ENCODE data around the gene TMEM203. TPM values are rescaled to one million over a fixed set of nuclear protein-coding genes. Genes with fewer than 3 reads are reported as not detected.

TMEM203 gene
- total RNA-seq, 4 donors from 2014 or later: 21.6 to 29.1 (median 27.1) TPM

GRCh38 chr9:137251194-137251461 is 45.7 kb upstream of the TMEM203 start, which contains the start of gene STPG3:
STPG3 (plus strand) TSS chr9:137251286; CDS start chr9:137251287, 1 bp downstream.
- DNase-seq (ENCODE audit: low spot score) (no peak), ATAC-seq (ENCODE audit: low FRiP score) (no peak)
- TF ChIP-seq, protein P1, sequence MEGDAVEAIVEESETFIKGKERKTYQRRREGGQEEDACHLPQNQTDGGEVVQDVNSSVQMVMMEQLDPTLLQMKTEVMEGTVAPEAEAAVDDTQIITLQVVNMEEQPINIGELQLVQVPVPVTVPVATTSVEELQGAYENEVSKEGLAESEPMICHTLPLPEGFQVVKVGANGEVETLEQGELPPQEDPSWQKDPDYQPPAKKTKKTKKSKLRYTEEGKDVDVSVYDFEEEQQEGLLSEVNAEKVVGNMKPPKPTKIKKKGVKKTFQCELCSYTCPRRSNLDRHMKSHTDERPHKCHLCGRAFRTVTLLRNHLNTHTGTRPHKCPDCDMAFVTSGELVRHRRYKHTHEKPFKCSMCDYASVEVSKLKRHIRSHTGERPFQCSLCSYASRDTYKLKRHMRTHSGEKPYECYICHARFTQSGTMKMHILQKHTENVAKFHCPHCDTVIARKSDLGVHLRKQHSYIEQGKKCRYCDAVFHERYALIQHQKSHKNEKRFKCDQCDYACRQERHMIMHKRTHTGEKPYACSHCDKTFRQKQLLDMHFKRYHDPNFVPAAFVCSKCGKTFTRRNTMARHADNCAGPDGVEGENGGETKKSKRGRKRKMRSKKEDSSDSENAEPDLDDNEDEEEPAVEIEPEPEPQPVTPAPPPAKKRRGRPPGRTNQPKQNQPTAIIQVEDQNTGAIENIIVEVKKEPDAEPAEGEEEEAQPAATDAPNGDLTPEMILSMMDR (IDR thresholded peaks at IDR 0.05): no peak

GRCh38 chr9:137250329-137251193 is 45.1 kb upstream of the TMEM203 start:
- ATAC-seq (ENCODE audit: low FRiP score) (no peak), DNase-seq (ENCODE audit: low spot score) (no peak)
- TF ChIP-seq, protein P1 (IDR thresholded peaks at IDR 0.05): no peak

DNA sequence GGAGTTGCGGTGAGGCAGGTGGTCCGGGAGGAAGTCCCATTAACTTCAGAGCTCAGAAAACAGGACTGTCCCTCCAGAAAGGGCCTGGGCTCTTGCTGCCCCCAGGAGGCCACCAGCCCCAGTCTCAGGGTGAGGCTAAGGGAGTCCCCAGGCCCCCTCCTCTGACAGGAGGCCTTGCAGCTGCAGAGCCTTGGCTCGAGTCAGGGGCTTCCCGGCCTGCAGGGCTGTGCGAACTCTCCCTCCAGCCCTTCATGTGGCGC is 42.4 kb upstream of the TMEM203 start:
- no peak for ATAC-seq (ENCODE audit: low FRiP score)
- TF ChIP-seq, protein P1 (IDR thresholded peaks at IDR 0.05): no peak

DNA sequence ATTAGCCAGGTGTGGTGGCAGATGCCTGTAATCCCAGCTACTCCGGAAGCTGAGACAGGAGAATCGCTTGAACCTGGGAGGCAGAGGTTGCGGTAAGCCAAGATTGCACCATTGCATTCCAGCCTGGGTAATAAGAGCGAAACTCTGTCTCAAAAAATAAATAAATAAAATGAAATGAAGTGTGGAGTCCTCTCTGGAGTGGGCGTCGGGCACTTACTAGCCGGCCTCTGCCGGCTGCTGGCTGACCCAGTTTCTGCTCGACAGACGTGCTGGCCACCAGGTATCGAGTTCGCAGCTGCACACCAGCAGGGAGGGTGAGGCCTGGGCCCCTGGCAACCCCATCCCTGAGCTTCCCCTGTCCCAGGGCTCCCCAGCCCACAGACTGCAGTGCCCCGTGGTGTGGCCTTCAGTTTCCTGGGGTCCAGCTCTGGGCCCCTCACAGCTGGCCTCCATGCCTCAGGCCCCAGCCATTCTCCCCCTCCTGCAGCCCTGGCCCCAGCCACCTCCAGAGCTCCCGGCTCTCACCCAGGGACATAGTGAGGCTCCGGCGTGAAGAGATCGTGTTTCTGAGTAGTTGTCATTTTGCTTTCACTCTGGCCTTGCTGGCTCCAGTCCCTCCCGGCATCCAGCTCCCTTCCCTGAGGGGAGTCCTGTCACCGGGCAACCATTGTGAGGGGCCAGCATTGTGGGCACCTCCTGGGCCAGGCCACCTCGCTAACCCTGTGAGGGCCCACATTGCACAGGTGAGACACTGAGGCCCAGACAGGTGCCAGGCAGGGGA is 41.9 kb upstream of the TMEM203 start:
- no peak for ATAC-seq (ENCODE audit: low FRiP score)
- DNase-seq (ENCODE audit: low spot score): no peak
- TF ChIP-seq, protein P1 (IDR thresholded peaks at IDR 0.05): no peak

More for the DNA sequence above, 42.4 kb upstream of the TMEM203 start:
- no peak for DNase-seq (ENCODE audit: low spot score)

DNA sequence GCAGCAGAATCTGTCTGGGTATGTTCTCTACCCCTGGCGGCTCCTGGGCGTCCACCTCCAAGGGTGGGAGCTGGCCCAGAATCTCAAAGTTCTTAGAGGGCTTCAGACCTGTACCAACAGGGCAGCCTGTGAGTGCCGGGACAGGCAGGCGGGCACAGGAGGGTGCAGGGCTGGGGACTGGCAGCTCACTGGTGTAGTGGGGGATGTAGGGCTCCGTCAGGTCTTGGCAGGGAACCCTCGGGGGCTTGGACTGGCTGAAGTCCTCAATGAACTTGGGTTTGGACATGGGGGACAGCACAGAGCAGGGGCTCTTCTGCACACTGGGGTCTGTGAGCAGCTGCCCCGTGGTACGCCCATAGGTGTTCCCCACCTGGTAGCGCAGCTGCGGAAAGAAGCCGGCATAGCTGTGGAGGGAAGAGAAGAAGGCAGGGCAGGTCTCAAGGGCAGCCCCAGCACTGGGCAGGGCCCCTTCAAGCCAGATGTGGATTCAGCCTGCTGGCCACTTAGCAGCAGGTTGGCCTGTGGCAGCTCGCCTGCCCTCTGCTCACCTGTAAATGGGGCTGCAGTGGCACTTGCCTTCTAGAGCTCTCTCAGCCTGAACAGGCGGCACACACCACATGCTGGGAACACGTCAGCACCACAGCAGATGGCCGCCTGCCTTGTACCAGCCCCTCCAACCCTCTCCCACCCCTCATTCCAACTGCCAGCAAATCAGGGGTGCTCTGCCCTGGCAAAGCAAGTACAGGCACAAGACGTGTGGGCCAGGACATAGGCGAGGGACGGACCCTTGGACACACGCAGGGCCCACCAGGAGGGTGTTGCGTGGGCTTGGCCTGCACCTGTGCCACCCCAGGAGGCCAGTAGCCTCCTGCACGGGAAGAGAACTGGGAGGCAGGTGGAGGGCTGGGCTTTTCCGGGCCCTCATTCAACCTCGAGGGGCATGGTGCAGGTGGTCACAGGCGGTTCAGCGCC is 40.3 kb upstream of the TMEM203 start:
- no peak for DNase-seq (ENCODE audit: low spot score)
- no peak for ATAC-seq (ENCODE audit: low FRiP score)
- TF ChIP-seq, protein P1 (IDR thresholded peaks at IDR 0.05): no peak

DNA sequence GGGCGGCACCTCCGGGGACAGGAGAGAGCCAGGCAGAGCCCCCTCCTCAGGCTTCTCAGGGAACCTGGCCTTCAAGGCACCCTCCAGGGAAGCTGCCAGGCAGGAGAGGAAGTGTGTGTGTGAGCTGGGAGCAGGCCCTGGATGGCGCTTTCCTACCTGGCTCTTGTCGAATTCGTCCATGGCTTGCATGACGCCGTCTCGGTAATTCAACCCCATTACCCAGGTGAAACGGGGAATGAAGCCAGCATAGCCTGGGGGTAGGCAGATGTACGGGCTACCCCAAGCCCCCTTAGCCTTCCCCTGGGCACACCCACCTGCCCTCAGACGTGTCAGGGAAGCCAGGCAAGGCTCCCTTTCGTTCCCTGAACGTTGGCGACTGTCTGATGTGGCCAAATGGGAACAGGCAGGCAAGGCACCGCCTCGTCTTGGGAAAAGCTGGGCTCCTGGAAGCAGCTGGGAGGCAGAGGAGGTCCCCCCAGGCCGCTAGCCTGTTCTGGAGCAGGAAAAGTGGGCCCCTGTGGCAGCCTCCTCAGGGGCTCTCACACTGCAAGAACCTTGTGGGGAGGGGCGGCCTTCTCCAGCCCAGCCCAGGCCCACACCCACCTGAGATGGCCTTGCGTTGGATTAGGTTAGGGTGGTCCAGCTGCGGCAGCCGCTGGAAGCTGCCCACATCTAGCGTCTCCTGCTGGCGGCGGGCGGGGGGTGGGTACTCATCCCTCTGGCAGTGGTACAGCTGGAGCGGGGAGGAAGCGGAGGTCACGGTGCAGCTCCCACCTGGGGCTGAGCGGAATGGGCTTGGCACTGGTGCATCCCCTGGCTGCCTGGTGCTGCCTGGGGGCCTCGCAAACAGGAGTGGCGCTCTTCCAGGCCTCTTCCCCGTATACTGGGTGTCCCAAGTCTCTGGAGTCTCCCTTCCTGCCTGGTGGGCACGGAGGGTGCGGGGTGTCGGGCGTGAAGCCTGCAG is 39.3 kb upstream of the TMEM203 start:
- ATAC-seq (ENCODE audit: low FRiP score): no peak
- TF ChIP-seq, protein P1 (IDR thresholded peaks at IDR 0.05): no peak
- no peak for DNase-seq (ENCODE audit: low spot score)

Data from omental fat pad (tissue), 4 donors.